ENCODE measurements around the gene ABCA6.

Gene ABCA6

DNA sequence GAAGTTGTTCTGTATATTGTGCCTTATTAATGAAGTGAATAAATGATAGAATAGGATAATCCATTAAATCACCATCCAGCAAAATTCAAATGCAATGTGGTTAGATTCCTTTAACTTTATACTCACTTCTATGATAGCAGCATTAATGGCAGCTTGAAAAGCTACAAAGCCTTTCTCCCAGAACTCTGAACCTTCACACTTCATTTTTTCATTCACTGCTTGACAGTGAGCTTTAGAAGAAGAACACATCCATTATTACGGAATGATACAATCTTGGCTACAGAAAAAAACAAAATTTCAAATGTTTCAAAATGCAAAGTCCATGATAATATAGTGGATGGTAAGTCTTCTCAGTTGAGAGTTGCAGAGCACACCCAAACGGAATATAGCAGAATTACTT lies 97.3 kb downstream of the ABCA6 start:
- DNase-seq (ENCODE audit: low read depth) = no peak
- TF ChIP-seq, protein P1, sequence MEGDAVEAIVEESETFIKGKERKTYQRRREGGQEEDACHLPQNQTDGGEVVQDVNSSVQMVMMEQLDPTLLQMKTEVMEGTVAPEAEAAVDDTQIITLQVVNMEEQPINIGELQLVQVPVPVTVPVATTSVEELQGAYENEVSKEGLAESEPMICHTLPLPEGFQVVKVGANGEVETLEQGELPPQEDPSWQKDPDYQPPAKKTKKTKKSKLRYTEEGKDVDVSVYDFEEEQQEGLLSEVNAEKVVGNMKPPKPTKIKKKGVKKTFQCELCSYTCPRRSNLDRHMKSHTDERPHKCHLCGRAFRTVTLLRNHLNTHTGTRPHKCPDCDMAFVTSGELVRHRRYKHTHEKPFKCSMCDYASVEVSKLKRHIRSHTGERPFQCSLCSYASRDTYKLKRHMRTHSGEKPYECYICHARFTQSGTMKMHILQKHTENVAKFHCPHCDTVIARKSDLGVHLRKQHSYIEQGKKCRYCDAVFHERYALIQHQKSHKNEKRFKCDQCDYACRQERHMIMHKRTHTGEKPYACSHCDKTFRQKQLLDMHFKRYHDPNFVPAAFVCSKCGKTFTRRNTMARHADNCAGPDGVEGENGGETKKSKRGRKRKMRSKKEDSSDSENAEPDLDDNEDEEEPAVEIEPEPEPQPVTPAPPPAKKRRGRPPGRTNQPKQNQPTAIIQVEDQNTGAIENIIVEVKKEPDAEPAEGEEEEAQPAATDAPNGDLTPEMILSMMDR (IDR thresholded peaks at IDR 0.05; ENCODE audit: control insufficient read depth, insufficient read depth, low read depth, low read length, missing control alignments) = no peak
- H3K4me3 ChIP-seq (ENCODE audit: control insufficient read depth, low read depth, low read length) = no peak overlapping the region

DNA sequence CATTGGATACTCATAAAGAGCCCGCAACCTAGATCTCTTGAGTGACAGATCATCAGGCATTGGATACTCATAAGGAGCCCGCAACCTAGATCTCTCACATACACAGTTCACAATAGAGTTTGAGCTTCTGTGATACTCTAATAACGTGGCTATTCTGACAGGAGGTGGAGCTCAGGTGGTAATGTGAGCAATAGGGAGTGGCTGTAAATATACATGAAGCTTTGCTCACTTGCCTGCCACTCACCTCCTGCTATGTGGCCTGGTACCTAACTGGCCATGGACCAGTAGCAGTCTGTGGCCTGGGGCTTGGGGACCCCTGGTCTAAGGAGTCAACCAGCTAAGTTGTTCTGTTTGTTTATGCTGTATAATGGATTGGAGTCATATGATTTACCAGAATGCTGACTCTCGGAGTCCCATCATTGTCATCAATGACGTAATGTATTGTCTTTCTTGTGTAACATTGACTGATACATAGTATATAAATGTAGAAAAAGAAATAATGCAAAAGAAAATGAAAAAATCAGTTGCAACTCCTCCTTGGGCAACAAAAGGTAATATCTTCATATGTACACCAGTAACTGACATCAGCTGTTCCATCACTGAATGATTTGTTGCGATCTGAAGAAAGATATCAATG lies 98.5 kb downstream of the ABCA6 start:
- DNase-seq (ENCODE audit: low read depth) = no peak
- no peak overlapping the region for H3K4me3 ChIP-seq (ENCODE audit: control insufficient read depth, low read depth, low read length)
- TF ChIP-seq, protein P1 (IDR thresholded peaks at IDR 0.05; ENCODE audit: control insufficient read depth, insufficient read depth, low read depth, low read length, missing control alignments) = no peak

- H3K4me3 ChIP-seq (ENCODE audit: control insufficient read depth, low read depth, low read length) = no peak overlapping the region
- no peak for DNase-seq (ENCODE audit: low read depth)
- TF ChIP-seq, protein P1 (IDR thresholded peaks at IDR 0.05; ENCODE audit: control insufficient read depth, insufficient read depth, low read depth, low read length, missing control alignments) = no peak
Observed at GRCh38 chr17:69042308-69042707, 99.4 kb downstream of the ABCA6 start.

- TF ChIP-seq, protein P1 (IDR thresholded peaks at IDR 0.05; ENCODE audit: control insufficient read depth, insufficient read depth, low read depth, low read length, missing control alignments) = no peak
- DNase-seq (ENCODE audit: low read depth) = no peak
- no peak overlapping the region for H3K4me3 ChIP-seq (ENCODE audit: control insufficient read depth, low read depth, low read length)
Observed at GRCh38 chr17:69031839-69032238, 109.9 kb downstream of the ABCA6 start.

DNA sequence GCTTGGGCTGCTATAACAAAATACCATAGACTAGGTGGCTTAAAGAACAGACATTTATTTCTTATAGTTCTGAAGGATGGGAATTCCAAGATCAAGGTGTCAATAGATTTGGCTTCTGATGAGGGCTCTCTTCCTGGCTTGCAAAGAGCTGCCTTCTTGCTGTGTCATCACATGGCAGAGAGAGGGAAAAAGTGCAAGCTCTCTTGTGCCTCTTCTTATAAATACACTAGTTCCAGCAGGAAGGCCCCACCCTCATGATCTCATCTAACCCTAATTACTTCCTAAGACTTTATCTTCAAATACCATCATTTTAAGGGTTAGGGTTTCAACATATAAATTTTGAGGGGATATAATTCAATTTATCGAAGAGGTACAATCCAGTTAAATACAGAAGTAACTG lies 111.5 kb downstream of the ABCA6 start:
- DNase-seq (ENCODE audit: low read depth) = no peak
- H3K4me3 ChIP-seq (ENCODE audit: control insufficient read depth, low read depth, low read length) = no peak overlapping the region
- TF ChIP-seq, protein P1 (IDR thresholded peaks at IDR 0.05; ENCODE audit: control insufficient read depth, insufficient read depth, low read depth, low read length, missing control alignments) = no peak
